GM23338 (cell line): ENCODE results near the gene SBNO1. TPM values are rescaled to one million over a fixed set of nuclear protein-coding genes. Genes with fewer than 3 reads are reported as not detected.

Experiments
- ATAC-seq: fragments of 200-7000 bp; cut with Tn5 transposase; 3 replicates; pipeline ENCODE4 v1.9.1; 2020
- DNase-seq: peaks from one replicate; pipeline ENCODE4 v3.0.0-alpha.2; 2015; ENCODE audit warnings: low spot score
- H2AFZ ChIP-seq: fragments of 200-600 bp; sonication (generic); 2 replicates; pipeline ENCODE4 v1.8.0; 2016; ENCODE audit warnings: antibody characterized with exemption, mild to moderate bottlenecking, moderate library complexity
- H3F3A ChIP-seq: fragments of 200-600 bp; sonication (generic); replicated peaks from 2 replicates; pipeline ENCODE4 v1.8.0; 2017; ENCODE audit warnings: antibody characterized with exemption, mixed run types, low read depth
- H3K27ac ChIP-seq: fragments of 200-600 bp; sonication (generic); 2 replicates; pipeline ENCODE4 v1.6.1; 2016; ENCODE audit warnings: low read depth
- H3K27me3 ChIP-seq: fragments of 200-600 bp; sonication (generic); 2 replicates; pipeline ENCODE4 v1.8.0; 2016; ENCODE audit warnings: mild to moderate bottlenecking, mixed run types, moderate library complexity; ENCODE audit not compliant: insufficient read depth
- H3K36me3 ChIP-seq: fragments of 200-600 bp; sonication (generic); 2 replicates; pipeline ENCODE4 v1.8.0; 2016; ENCODE audit warnings: mild to moderate bottlenecking; ENCODE audit not compliant: insufficient read depth
- H3K4me1 ChIP-seq: fragments of 200-600 bp; sonication (generic); 2 replicates; pipeline ENCODE4 v1.8.0; 2016; ENCODE audit warnings: mild to moderate bottlenecking, moderate library complexity; ENCODE audit not compliant: insufficient read depth
- H3K4me2 ChIP-seq: fragments of 200-600 bp; sonication (generic); 2 replicates; pipeline ENCODE4 v1.7.1; 2017; ENCODE audit warnings: mixed run types
- H3K4me3 ChIP-seq: fragments of 200-600 bp; sonication (generic); 2 replicates; pipeline ENCODE4 v1.6.1; 2016; ENCODE audit warnings: mixed run types
- H3K79me2 ChIP-seq: fragments of 200-600 bp; sonication (generic); replicated peaks from 2 replicates; pipeline ENCODE4 v1.8.0; 2017; ENCODE audit warnings: mild to moderate bottlenecking; ENCODE audit not compliant: insufficient read depth
- H3K9me2 ChIP-seq: fragments of 200-600 bp; sonication (generic); 2 replicates; pipeline ENCODE4 v1.8.0; 2017; ENCODE audit not compliant: insufficient read depth
- H4K20me1 ChIP-seq: fragments of 200-600 bp; sonication (generic); replicated peaks from 2 replicates; pipeline ENCODE4 v1.8.0; 2017; ENCODE audit warnings: mild to moderate bottlenecking; ENCODE audit not compliant: insufficient read depth
- H3K27ac Mint-ChIP-seq: 2 replicates; pipeline ENCODE4 v1.8.0; 2020; ENCODE audit warnings: inconsistent platforms, mild to moderate bottlenecking, moderate library complexity, mixed read lengths
- H3K27me3 Mint-ChIP-seq: 3 replicates; pipeline ENCODE4 v1.8.0; 2022; ENCODE audit warnings: low read depth, mild to moderate bottlenecking, moderate library complexity, mixed read lengths, inconsistent platforms; ENCODE audit not compliant: insufficient read depth, poor library complexity
- H3K36me3 Mint-ChIP-seq: 3 replicates; pipeline ENCODE4 v1.8.0; 2021; ENCODE audit warnings: low read depth, mild to moderate bottlenecking, inconsistent platforms, moderate library complexity, mixed read lengths
- H3K4me1 Mint-ChIP-seq: 3 replicates; pipeline ENCODE4 v1.8.0; 2020; ENCODE audit warnings: mild to moderate bottlenecking, inconsistent platforms, mixed read lengths
- H3K4me3 Mint-ChIP-seq: 3 replicates; pipeline ENCODE4 v1.8.0; 2021; ENCODE audit warnings: moderate library complexity, mild to moderate bottlenecking, inconsistent platforms, mixed read lengths
- H3K9me3 Mint-ChIP-seq: 3 replicates; pipeline ENCODE4 v1.8.0; 2020; ENCODE audit warnings: moderate library complexity, mild to moderate bottlenecking, inconsistent platforms, mixed read lengths
- CREB1 ChIP-seq: fragments of 250-450 bp; sonication (Bioruptor Pico); IDR thresholded peaks from 2 replicates; pipeline ENCODE4 v1.5.0; 2020; ENCODE audit warnings: low read depth, mild to moderate bottlenecking, moderate library complexity
- EZH2 ChIP-seq: fragments of 200-600 bp; sonication (generic); IDR thresholded peaks from one replicate; pipeline ENCODE4 v1.8.0; 2017; ENCODE audit warnings: antibody characterized with exemption, mild to moderate bottlenecking, low read depth; ENCODE audit not compliant: unreplicated experiment
- EZH2phosphoT487 ChIP-seq: fragments of 200-600 bp; sonication (generic); IDR thresholded peaks from one replicate; pipeline ENCODE4 v1.8.1; 2018; ENCODE audit warnings: antibody characterized with exemption; ENCODE audit not compliant: unreplicated experiment
- JUNB ChIP-seq: IDR thresholded peaks from one replicate; pipeline ENCODE4 v1.6.1; 2016; ENCODE audit warnings: antibody characterized with exemption; ENCODE audit not compliant: unreplicated experiment
- NANOG ChIP-seq: IDR thresholded peaks from 2 replicates; pipeline ENCODE4 v1.6.1; 2016; ENCODE audit warnings: antibody characterized with exemption, borderline replicate concordance
- POLR2AphosphoS5 ChIP-seq: IDR thresholded peaks from 2 replicates; pipeline ENCODE4 v1.6.1; 2016; ENCODE audit warnings: antibody characterized with exemption, low read depth
- STAT1 ChIP-seq: IDR thresholded peaks from one replicate; pipeline ENCODE4 v1.6.1; 2016; ENCODE audit warnings: antibody characterized with exemption; ENCODE audit not compliant: unreplicated experiment
- ZNF114 ChIP-seq: fragments of 250-450 bp; sonication (Bioruptor Pico); IDR thresholded peaks from 2 replicates; pipeline ENCODE4 v1.5.0; 2020; ENCODE audit warnings: mild to moderate bottlenecking, moderate library complexity
- ZNF331 ChIP-seq: fragments of 250-450 bp; sonication (Bioruptor Pico); IDR thresholded peaks from 2 replicates; pipeline ENCODE4 v1.5.0; 2020; ENCODE audit warnings: low read depth, mild to moderate bottlenecking, moderate library complexity
- polyA plus RNA-seq: library from polyadenylated mRNA; unstranded; fragments of >200 nt; fragmentation: Nextera tagmentation; extraction: Ambion mirVana; gene quantifications from 2 replicates; pipeline ENCODE4 v1.2.1, GENCODE V29; 2016
- total RNA-seq: library from RNA; depleted of rRNA; stranded (reverse); fragments of >200 nt; shearing (Covaris generic); gene quantifications from 2 replicates; pipeline ENCODE4 v1.2.3, GENCODE V29; 2014
- TF ChIP-seq, protein P1 (sequence below), 2 experiments: fragments of 200-600 bp in 1 of 2; sonication (generic) in 1 of 2; conservative IDR thresholded peaks; 2 replicates each; pipeline versions ENCODE4 v1.5.1 to v1.6.1; 2016 to 2017; ENCODE audit warnings: antibody characterized with exemption in 2 of 2, low read depth in 2 of 2, mild to moderate bottlenecking in 2 of 2, moderate library complexity in 1 of 2
- TF ChIP-seq, protein P2 (sequence below): IDR thresholded peaks from 2 replicates; pipeline ENCODE4 v1.6.1; 2016; ENCODE audit warnings: antibody characterized with exemption
- TF ChIP-seq, protein P3 (sequence below): fragments of 250-450 bp; sonication (Bioruptor Pico); IDR thresholded peaks from 2 replicates; pipeline ENCODE4 v1.5.0; 2020; ENCODE audit warnings: mild to moderate bottlenecking, moderate library complexity
- TF ChIP-seq, protein P4 (sequence below): IDR thresholded peaks from one replicate; pipeline ENCODE4 v1.6.1; 2018; ENCODE audit warnings: antibody characterized with exemption; ENCODE audit not compliant: unreplicated experiment

SBNO1 gene
- total and polyA plus RNA-seq, 2 experiments from 2014 or later = 34.9 to 49.5 TPM

DNA sequence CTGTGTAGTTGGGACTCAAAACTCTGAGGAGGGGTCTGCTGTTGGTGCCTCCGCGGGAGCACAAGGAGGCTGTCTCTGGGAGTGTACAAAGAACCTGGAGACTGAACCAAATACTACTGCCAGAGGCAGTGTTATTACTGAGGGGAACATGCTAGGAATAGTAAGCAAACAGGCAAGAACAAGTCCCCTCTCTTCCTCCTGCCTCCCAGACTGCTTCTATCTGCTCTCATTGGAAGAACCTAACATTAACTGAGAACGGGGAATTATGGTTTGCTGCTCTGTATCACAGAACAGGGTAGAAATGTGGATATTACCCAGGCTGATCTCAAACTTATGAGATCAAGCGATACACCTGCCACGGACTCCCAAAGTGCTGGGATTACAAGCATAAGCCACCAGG, 14.7 kb upstream of the SBNO1 start:
- no peak overlapping the region for H2AFZ ChIP-seq

More for the DNA sequence above, 14.7 kb upstream of the SBNO1 start:
- 0 out of 3 replicates have a peak, but pooled peaks cover 2% of the 10 kb centered on the region for H3K4me1 Mint-ChIP-seq
- H3K9me3 Mint-ChIP-seq = 0 out of 3 replicates have a peak, but pooled peaks cover 3% of the 10 kb centered on the region
- no peaks in the 10 kb centered on the region for H3K36me3 Mint-ChIP-seq
- Histone ChIP-seq H3F3A (peaks cover 3% of the 10 kb centered on the region; the same call in 1 of the 2 replicates), H4K20me1 (no peaks in the 10 kb centered on the region), H3K27me3 (no peaks in the 10 kb centered on the region), H3K4me3 (no peak overlapping the region), H3K36me3 (no peaks in the 10 kb centered on the region), H3K4me1 (no peaks in the 10 kb centered on the region), H3K4me2 (no peak overlapping the region), H3K79me2 (no peaks in the 10 kb centered on the region), H3K27ac (no peak overlapping the region), H3K9me2 (no peaks in the 10 kb centered on the region)
- peaks cover 9% of the 10 kb centered on the region for H3K27me3 Mint-ChIP-seq
- H3K4me3 Mint-ChIP-seq = no peak overlapping the region
- TF ChIP-seq JUNB (no peak), STAT1 (no peak), EZH2phosphoT487 (no peak), EZH2 (no peak), NANOG (no peak), ZNF331 (CRISPR knock-in tag) (no peak), POLR2AphosphoS5 (no peak), CREB1 (CRISPR knock-in tag) (no peak), ZNF114 (CRISPR knock-in tag) (no peak)
- TF ChIP-seq, protein P1, sequence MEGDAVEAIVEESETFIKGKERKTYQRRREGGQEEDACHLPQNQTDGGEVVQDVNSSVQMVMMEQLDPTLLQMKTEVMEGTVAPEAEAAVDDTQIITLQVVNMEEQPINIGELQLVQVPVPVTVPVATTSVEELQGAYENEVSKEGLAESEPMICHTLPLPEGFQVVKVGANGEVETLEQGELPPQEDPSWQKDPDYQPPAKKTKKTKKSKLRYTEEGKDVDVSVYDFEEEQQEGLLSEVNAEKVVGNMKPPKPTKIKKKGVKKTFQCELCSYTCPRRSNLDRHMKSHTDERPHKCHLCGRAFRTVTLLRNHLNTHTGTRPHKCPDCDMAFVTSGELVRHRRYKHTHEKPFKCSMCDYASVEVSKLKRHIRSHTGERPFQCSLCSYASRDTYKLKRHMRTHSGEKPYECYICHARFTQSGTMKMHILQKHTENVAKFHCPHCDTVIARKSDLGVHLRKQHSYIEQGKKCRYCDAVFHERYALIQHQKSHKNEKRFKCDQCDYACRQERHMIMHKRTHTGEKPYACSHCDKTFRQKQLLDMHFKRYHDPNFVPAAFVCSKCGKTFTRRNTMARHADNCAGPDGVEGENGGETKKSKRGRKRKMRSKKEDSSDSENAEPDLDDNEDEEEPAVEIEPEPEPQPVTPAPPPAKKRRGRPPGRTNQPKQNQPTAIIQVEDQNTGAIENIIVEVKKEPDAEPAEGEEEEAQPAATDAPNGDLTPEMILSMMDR (conservative IDR thresholded peaks at IDR 0.05; ENCODE audit: low read depth in 2 of 2) = no peak
- TF ChIP-seq, protein P2, sequence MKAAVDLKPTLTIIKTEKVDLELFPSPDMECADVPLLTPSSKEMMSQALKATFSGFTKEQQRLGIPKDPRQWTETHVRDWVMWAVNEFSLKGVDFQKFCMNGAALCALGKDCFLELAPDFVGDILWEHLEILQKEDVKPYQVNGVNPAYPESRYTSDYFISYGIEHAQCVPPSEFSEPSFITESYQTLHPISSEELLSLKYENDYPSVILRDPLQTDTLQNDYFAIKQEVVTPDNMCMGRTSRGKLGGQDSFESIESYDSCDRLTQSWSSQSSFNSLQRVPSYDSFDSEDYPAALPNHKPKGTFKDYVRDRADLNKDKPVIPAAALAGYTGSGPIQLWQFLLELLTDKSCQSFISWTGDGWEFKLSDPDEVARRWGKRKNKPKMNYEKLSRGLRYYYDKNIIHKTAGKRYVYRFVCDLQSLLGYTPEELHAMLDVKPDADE = no peak
- TF ChIP-seq, protein P3, sequence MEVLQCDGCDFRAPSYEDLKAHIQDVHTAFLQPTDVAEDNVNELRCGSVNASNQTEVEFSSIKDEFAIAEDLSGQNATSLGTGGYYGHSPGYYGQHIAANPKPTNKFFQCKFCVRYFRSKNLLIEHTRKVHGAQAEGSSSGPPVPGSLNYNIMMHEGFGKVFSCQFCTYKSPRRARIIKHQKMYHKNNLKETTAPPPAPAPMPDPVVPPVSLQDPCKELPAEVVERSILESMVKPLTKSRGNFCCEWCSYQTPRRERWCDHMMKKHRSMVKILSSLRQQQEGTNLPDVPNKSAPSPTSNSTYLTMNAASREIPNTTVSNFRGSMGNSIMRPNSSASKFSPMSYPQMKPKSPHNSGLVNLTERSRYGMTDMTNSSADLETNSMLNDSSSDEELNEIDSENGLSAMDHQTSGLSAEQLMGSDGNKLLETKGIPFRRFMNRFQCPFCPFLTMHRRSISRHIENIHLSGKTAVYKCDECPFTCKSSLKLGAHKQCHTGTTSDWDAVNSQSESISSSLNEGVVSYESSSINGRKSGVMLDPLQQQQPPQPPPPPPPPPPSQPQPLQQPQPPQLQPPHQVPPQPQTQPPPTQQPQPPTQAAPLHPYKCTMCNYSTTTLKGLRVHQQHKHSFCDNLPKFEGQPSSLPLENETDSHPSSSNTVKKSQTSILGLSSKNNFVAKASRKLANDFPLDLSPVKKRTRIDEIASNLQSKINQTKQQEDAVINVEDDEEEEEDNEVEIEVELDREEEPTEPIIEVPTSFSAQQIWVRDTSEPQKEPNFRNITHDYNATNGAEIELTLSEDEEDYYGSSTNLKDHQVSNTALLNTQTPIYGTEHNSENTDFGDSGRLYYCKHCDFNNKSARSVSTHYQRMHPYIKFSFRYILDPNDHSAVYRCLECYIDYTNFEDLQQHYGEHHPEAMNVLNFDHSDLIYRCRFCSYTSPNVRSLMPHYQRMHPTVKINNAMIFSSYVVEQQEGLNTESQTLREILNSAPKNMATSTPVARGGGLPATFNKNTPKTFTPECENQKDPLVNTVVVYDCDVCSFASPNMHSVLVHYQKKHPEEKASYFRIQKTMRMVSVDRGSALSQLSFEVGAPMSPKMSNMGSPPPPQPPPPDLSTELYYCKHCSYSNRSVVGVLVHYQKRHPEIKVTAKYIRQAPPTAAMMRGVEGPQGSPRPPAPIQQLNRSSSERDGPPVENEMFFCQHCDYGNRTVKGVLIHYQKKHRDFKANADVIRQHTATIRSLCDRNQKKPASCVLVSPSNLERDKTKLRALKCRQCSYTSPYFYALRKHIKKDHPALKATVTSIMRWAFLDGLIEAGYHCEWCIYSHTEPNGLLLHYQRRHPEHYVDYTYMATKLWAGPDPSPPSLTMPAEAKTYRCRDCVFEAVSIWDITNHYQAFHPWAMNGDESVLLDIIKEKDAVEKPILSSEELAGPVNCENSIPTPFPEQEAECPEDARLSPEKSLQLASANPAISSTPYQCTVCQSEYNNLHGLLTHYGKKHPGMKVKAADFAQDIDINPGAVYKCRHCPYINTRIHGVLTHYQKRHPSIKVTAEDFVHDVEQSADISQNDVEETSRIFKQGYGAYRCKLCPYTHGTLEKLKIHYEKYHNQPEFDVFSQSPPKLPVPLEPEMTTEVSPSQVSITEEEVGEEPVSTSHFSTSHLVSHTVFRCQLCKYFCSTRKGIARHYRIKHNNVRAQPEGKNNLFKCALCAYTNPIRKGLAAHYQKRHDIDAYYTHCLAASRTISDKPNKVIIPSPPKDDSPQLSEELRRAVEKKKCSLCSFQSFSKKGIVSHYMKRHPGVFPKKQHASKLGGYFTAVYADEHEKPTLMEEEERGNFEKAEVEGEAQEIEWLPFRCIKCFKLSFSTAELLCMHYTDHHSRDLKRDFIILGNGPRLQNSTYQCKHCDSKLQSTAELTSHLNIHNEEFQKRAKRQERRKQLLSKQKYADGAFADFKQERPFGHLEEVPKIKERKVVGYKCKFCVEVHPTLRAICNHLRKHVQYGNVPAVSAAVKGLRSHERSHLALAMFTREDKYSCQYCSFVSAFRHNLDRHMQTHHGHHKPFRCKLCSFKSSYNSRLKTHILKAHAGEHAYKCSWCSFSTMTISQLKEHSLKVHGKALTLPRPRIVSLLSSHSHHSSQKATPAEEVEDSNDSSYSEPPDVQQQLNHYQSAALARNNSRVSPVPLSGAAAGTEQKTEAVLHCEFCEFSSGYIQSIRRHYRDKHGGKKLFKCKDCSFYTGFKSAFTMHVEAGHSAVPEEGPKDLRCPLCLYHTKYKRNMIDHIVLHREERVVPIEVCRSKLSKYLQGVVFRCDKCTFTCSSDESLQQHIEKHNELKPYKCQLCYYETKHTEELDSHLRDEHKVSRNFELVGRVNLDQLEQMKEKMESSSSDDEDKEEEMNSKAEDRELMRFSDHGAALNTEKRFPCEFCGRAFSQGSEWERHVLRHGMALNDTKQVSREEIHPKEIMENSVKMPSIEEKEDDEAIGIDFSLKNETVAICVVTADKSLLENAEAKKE = no peak
- TF ChIP-seq, protein P4, sequence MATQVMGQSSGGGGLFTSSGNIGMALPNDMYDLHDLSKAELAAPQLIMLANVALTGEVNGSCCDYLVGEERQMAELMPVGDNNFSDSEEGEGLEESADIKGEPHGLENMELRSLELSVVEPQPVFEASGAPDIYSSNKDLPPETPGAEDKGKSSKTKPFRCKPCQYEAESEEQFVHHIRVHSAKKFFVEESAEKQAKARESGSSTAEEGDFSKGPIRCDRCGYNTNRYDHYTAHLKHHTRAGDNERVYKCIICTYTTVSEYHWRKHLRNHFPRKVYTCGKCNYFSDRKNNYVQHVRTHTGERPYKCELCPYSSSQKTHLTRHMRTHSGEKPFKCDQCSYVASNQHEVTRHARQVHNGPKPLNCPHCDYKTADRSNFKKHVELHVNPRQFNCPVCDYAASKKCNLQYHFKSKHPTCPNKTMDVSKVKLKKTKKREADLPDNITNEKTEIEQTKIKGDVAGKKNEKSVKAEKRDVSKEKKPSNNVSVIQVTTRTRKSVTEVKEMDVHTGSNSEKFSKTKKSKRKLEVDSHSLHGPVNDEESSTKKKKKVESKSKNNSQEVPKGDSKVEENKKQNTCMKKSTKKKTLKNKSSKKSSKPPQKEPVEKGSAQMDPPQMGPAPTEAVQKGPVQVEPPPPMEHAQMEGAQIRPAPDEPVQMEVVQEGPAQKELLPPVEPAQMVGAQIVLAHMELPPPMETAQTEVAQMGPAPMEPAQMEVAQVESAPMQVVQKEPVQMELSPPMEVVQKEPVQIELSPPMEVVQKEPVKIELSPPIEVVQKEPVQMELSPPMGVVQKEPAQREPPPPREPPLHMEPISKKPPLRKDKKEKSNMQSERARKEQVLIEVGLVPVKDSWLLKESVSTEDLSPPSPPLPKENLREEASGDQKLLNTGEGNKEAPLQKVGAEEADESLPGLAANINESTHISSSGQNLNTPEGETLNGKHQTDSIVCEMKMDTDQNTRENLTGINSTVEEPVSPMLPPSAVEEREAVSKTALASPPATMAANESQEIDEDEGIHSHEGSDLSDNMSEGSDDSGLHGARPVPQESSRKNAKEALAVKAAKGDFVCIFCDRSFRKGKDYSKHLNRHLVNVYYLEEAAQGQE = no peak
- H3K27ac Mint-ChIP-seq = no peak overlapping the region
- DNase-seq = no peak
- ATAC-seq = no peak
